GM18517 (cell line): ENCODE measurements around the gene PDCD1LG2.

Experiments used
- ATAC-seq: cut with Tn5 transposase; IDR thresholded peaks from one replicate; pipeline ENCODE4 v1.9.1; 2021; ENCODE audit warnings: mild to moderate bottlenecking, moderate library complexity; ENCODE audit not compliant: unreplicated experiment

The PDCD1LG2 gene

GRCh38 chr9:5529683-5530221 lies 19.4 kb downstream of the PDCD1LG2 start:
- peak; percentile 67 for ATAC-seq

- ATAC-seq, result no peak
Observed at GRCh38 chr9:5531101-5531882, 21.0 kb downstream of the PDCD1LG2 start.

- ATAC-seq, result no peak
Observed at GRCh38 chr9:5532306-5532705, 22.0 kb downstream of the PDCD1LG2 start.

- no peak for ATAC-seq
Observed at GRCh38 chr9:5532790-5533189, 22.5 kb downstream of the PDCD1LG2 start.

- ATAC-seq, result no peak
Observed at GRCh38 chr9:5536684-5537083, 26.4 kb downstream of the PDCD1LG2 start.

GRCh38 chr9:5543875-5544702 lies 33.8 kb downstream of the PDCD1LG2 start:
- ATAC-seq, result no peak

- ATAC-seq, result no peak
Observed at GRCh38 chr9:5549658-5550650, 39.6 kb downstream of the PDCD1LG2 start.

GRCh38 chr9:5551368-5552150 lies 41.2 kb downstream of the PDCD1LG2 start:
- ATAC-seq, result no peak

GRCh38 chr9:5552301-5552700 lies 42.0 kb downstream of the PDCD1LG2 start:
- ATAC-seq, result no peak

- no peak for ATAC-seq
Observed at GRCh38 chr9:5553211-5553610, 42.9 kb downstream of the PDCD1LG2 start.

GRCh38 chr9:5554254-5554653 lies 43.9 kb downstream of the PDCD1LG2 start:
- ATAC-seq, result peak; percentile 75

- ATAC-seq, result no peak
Observed at GRCh38 chr9:5556101-5556705, 45.9 kb downstream of the PDCD1LG2 start.

GRCh38 chr9:5557606-5558587 lies 47.6 kb downstream of the PDCD1LG2 start:
- ATAC-seq, result peak; percentile 54

GRCh38 chr9:5559659-5560058 lies 49.3 kb downstream of the PDCD1LG2 start:
- no peak for ATAC-seq

- no peak for ATAC-seq
Observed at GRCh38 chr9:5560443-5561100, 50.2 kb downstream of the PDCD1LG2 start.

GRCh38 chr9:5561828-5562488 lies 51.6 kb downstream of the PDCD1LG2 start:
- no peak for ATAC-seq

GRCh38 chr9:5562806-5563416 lies 52.6 kb downstream of the PDCD1LG2 start:
- ATAC-seq, result no peak
